Fibroblast of pulmonary artery (primary cell): ENCODE data around the gene SERPINB11.

ENCODE experiments used
- DNase-seq: peaks from one replicate; pipeline ENCODE4 v3.0.0-alpha.2; 2010; ENCODE audit warnings: low read depth
- H3K4me3 ChIP-seq: replicated peaks from 2 replicates; pipeline ENCODE4 v1.5.1; 2011; ENCODE audit warnings: low read depth, mild to moderate bottlenecking, control low read depth, low read length, moderate library complexity
- TF ChIP-seq, protein P1 (sequence below): IDR thresholded peaks from 2 replicates; pipeline ENCODE4 v1.5.1; 2011; ENCODE audit warnings: mild to moderate bottlenecking, control low read depth, low read length, inconsistent platforms; ENCODE audit errors: missing control alignments

Gene SERPINB11

DNA sequence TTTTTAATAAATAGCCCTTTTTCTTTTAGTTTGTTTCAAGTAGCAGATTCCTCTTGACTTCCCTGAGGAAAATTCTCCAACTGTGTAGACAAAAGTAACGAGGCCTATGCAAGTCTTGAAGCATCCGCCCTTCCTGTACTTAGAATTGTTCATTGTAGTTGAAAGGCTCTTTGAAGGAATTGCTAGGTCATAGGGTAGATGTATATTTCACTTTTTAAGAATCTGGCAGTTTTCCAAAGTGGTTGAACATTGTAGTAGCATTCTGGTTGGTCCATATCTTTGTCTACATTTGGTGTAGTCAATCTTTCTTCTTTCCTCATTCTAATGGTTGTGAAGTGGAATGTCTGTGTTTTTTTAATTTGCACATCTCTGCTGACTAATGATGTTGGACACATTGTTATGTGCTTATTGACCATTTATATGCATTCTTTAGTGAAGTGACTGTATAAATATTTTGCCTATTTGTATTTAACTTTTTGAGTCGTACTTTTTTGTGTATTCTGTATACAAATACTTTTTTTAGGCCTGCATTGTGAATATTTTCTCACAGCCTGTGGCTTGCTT lies 5.6 kb upstream of the SERPINB11 start:
- TF ChIP-seq, protein P1, sequence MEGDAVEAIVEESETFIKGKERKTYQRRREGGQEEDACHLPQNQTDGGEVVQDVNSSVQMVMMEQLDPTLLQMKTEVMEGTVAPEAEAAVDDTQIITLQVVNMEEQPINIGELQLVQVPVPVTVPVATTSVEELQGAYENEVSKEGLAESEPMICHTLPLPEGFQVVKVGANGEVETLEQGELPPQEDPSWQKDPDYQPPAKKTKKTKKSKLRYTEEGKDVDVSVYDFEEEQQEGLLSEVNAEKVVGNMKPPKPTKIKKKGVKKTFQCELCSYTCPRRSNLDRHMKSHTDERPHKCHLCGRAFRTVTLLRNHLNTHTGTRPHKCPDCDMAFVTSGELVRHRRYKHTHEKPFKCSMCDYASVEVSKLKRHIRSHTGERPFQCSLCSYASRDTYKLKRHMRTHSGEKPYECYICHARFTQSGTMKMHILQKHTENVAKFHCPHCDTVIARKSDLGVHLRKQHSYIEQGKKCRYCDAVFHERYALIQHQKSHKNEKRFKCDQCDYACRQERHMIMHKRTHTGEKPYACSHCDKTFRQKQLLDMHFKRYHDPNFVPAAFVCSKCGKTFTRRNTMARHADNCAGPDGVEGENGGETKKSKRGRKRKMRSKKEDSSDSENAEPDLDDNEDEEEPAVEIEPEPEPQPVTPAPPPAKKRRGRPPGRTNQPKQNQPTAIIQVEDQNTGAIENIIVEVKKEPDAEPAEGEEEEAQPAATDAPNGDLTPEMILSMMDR = no peak
- H3K4me3 ChIP-seq = no peak overlapping the region
- DNase-seq = no peak

- H3K4me3 ChIP-seq = no peak overlapping the region
- TF ChIP-seq, protein P1 = no peak
- DNase-seq = no peak
These were observed 2.3 kb upstream of the SERPINB11 start for GRCh38 chr18:63700501-63700900.

GRCh38 chr18:63701952-63702351 lies 808 bp upstream of the SERPINB11 start:
- no peak overlapping the region for H3K4me3 ChIP-seq
- TF ChIP-seq, protein P1 = no peak

GRCh38 chr18:63705401-63705800 lies 2.6 kb downstream of the SERPINB11 start:
- TF ChIP-seq, protein P1 = no peak
- no peak for DNase-seq
- no peak overlapping the region for H3K4me3 ChIP-seq

More at GRCh38 chr18:63701952-63702351, 808 bp upstream of the SERPINB11 start:
- no peak for DNase-seq

DNA sequence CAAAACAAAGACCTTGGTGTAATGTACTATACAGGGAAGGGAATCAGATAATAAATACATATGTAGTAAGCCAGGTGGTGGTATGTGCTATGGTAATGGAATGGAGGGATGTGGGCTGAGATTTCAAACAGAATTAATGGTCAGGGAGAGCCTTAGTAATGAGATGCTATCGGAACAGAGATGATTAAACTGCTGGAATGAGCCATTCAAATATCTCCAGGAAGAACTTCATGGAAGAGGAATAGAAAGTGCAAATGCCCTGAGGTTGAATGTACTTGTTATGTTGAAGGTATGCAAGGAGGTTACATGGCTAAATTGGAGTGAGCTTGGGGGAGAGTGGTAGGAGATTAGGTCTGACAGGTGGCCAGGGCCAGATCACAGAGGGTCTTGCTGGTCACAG lies 5.1 kb downstream of the SERPINB11 start:
- H3K4me3 ChIP-seq = no peak overlapping the region
- TF ChIP-seq, protein P1 = no peak
- DNase-seq = no peak

GRCh38 chr18:63708650-63709049 lies 5.9 kb downstream of the SERPINB11 start:
- peak; percentile 9 for DNase-seq
- H3K4me3 ChIP-seq = no peak overlapping the region
- TF ChIP-seq, protein P1 = no peak
